ENCODE measurements around the gene ERMP1. TPM values are rescaled to one million over a fixed set of nuclear protein-coding genes. Genes with fewer than 3 reads are reported as not detected.

ERMP1 gene
- polyA plus RNA-seq, 1 experiment = 6.1 TPM

DNA sequence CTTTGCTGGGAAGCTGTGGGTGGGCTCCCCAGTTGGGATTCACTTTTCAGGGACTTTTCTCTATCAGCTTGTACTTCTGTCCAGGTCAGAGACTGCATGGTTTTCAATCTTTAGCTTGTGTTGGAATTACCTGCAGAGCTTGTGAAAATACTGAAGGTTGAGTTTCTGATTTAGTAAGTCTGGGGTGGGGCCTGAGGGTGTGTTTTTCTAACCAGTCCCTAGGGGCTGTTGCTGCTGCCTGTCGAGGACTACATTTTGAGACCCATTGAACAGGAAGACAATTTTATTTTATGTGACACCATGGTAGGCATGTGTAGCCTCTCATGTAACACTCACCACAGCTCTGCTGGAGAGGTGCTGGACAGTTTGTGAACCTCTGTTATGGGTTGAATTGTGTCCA is 43.1 kb upstream of the ERMP1 start:
- Histone ChIP-seq H3K27ac (ENCODE audit: low read depth, low read length) (no peak overlapping the region), H3K9me3 (ENCODE audit: control insufficient read depth, insufficient read depth, low read length) (no peaks in the 10 kb centered on the region; the same call in 1 of the 2 replicates), H3K4me3 (ENCODE audit: low read depth, low read length) (no peak overlapping the region), H3K27me3 (ENCODE audit: control insufficient read depth, insufficient read depth, low read length) (no peaks in the 10 kb centered on the region)
- DNase-seq (ENCODE audit: low read depth, low spot score) = no peak
- TF ChIP-seq, protein P1, sequence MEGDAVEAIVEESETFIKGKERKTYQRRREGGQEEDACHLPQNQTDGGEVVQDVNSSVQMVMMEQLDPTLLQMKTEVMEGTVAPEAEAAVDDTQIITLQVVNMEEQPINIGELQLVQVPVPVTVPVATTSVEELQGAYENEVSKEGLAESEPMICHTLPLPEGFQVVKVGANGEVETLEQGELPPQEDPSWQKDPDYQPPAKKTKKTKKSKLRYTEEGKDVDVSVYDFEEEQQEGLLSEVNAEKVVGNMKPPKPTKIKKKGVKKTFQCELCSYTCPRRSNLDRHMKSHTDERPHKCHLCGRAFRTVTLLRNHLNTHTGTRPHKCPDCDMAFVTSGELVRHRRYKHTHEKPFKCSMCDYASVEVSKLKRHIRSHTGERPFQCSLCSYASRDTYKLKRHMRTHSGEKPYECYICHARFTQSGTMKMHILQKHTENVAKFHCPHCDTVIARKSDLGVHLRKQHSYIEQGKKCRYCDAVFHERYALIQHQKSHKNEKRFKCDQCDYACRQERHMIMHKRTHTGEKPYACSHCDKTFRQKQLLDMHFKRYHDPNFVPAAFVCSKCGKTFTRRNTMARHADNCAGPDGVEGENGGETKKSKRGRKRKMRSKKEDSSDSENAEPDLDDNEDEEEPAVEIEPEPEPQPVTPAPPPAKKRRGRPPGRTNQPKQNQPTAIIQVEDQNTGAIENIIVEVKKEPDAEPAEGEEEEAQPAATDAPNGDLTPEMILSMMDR (IDR thresholded peaks at IDR 0.05; ENCODE audit: low read depth, low read length) = no peak
- ChIA-PET CTCF (interaction anchor here (3.1 kb wide), 1 partner anchor 10 kb away, joined by 16 read pairs; no protein-coding TSS in a partner anchor), POLR2A (no interaction called here)

GRCh38 chr9:5874048-5874447 is 41.1 kb upstream of the ERMP1 start:
- Histone ChIP-seq H3K27ac (ENCODE audit: low read depth, low read length) (no peak overlapping the region), H3K9me3 (ENCODE audit: control insufficient read depth, insufficient read depth, low read length) (no peaks in the 10 kb centered on the region; the same call in 1 of the 2 replicates), H3K27me3 (ENCODE audit: control insufficient read depth, insufficient read depth, low read length) (no peaks in the 10 kb centered on the region), H3K4me3 (ENCODE audit: low read depth, low read length) (no peak overlapping the region)
- DNase-seq (ENCODE audit: low read depth, low spot score) = no peak
- POLR2A ChIA-PET = no interaction called here
- CTCF ChIA-PET = interaction anchor here (3.1 kb wide), 1 partner anchor 12 kb away, joined by 19 read pairs; no protein-coding TSS in a partner anchor
- TF ChIP-seq, protein P1 (IDR thresholded peaks at IDR 0.05; ENCODE audit: low read depth, low read length) = no peak

DNA sequence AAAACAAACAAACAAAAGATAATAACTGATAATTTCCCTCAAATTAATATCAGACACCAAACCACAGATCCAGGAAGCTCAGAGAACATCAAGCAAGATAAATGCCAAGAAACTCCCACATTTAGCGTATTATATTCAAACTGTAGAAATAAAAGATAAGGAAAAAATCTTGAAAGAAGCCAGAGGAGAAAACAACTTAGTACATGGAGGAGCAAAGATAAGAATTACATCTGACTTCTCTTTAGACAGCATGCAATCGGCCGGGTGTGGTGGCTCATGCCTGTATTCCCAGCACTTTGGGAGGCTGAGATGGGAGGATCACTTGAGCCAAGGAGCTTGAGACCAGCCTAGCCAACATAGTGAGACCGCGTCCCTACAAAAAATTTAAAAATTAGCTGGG is 40.5 kb upstream of the ERMP1 start:
- CTCF ChIA-PET = interaction anchor here (3.1 kb wide), 1 partner anchor 13 kb away, joined by 19 read pairs; no protein-coding TSS in a partner anchor
- TF ChIP-seq, protein P1 (IDR thresholded peaks at IDR 0.05; ENCODE audit: low read depth, low read length) = no peak
- POLR2A ChIA-PET = no interaction called here
- no peak for DNase-seq (ENCODE audit: low read depth, low spot score)
- Histone ChIP-seq H3K27me3 (ENCODE audit: control insufficient read depth, insufficient read depth, low read length) (no peaks in the 10 kb centered on the region), H3K27ac (ENCODE audit: low read depth, low read length) (no peak overlapping the region), H3K9me3 (ENCODE audit: control insufficient read depth, insufficient read depth, low read length) (no peaks in the 10 kb centered on the region; the same call in 1 of the 2 replicates), H3K4me3 (ENCODE audit: low read depth, low read length) (no peak overlapping the region)

GRCh38 chr9:5872511-5872910 is 39.6 kb upstream of the ERMP1 start:
- ChIA-PET POLR2A (no interaction called here), CTCF (interaction anchor here (0.6 to 3.1 kb wide), 3 partner anchors 13 to 182 kb away, joined by 3 to 19 read pairs (median 3); no protein-coding TSS in a partner anchor)
- Histone ChIP-seq H3K9me3 (ENCODE audit: control insufficient read depth, insufficient read depth, low read length) (no peaks in the 10 kb centered on the region; the same call in 1 of the 2 replicates), H3K4me3 (ENCODE audit: low read depth, low read length) (no peak overlapping the region), H3K27me3 (ENCODE audit: control insufficient read depth, insufficient read depth, low read length) (no peaks in the 10 kb centered on the region), H3K27ac (ENCODE audit: low read depth, low read length) (no peak overlapping the region)
- TF ChIP-seq, protein P1 (IDR thresholded peaks at IDR 0.05; ENCODE audit: low read depth, low read length) = no peak
- DNase-seq (ENCODE audit: low read depth, low spot score) = no peak

GRCh38 chr9:5871785-5872184 is 38.9 kb upstream of the ERMP1 start:
- no peak overlapping the region for H3K27ac ChIP-seq (ENCODE audit: low read depth, low read length)
- TF ChIP-seq, protein P1 (IDR thresholded peaks at IDR 0.05; ENCODE audit: low read depth, low read length) = no peak
- ChIA-PET CTCF (interaction anchor here (0.8 to 3.5 kb wide), 3 partner anchors 14 to 434 kb away, joined by 3 to 17 read pairs (median 3); no protein-coding TSS in a partner anchor), POLR2A (no interaction called here)
- DNase-seq (ENCODE audit: low read depth, low spot score) = no peak
- H3K9me3 ChIP-seq (ENCODE audit: control insufficient read depth, insufficient read depth, low read length) = no peaks in the 10 kb centered on the region; the same call in 1 of the 2 replicates
- H3K4me3 ChIP-seq (ENCODE audit: low read depth, low read length) = no peak overlapping the region
- H3K27me3 ChIP-seq (ENCODE audit: control insufficient read depth, insufficient read depth, low read length) = no peaks in the 10 kb centered on the region
